ENCODE measurements around the gene CDK2AP2.
A peak's percentile ranks its signal among the peaks of the same experiment; 100 is the strongest.
"Not testable (repeated sequence)": the region's sequence is repeated elsewhere in the genome, so short reads cannot be mapped to it uniquely, and the experiment has no call there.

Gene CDK2AP2, protein sequence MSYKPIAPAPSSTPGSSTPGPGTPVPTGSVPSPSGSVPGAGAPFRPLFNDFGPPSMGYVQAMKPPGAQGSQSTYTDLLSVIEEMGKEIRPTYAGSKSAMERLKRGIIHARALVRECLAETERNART

DNA sequence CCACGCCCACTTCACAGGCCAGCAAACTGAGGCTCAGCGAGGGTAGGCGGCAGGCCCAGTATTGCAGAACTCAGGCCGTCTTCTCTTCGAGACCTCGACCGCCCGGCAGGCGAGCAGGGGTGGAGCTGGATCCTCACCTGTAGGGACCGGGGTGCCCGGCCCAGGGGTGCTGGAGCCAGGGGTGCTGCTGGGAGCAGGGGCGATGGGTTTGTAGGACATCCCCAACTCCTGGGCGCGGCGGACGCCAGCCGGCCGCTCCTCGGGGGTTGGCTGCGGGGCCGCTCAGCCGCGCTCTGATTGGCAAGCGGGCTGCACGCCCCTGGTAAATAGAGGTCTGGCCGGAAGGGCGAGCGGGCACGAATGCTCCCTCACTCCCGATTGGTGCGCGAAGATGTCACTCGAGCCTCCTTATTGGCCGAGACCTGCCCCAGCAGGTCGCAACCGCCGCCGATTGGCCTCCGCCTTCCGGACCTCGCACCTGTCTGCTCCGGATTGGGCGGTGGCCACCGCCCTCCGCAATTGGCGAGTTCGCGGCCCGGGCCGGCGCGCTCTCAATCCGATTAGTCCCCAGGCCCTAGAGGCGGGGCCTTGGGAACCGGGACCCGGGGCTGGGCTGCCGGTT lies at the start of gene CDK2AP2:
TSS of gene CDK2AP2 (minus strand) at position 299 of the 622 bp plus-strand sequence. CDS start at position 219, 80 bp downstream.
- DNase-seq (ENCODE audit: low read depth in 2 of 2) = peak; percentile 98 to 99

DNA sequence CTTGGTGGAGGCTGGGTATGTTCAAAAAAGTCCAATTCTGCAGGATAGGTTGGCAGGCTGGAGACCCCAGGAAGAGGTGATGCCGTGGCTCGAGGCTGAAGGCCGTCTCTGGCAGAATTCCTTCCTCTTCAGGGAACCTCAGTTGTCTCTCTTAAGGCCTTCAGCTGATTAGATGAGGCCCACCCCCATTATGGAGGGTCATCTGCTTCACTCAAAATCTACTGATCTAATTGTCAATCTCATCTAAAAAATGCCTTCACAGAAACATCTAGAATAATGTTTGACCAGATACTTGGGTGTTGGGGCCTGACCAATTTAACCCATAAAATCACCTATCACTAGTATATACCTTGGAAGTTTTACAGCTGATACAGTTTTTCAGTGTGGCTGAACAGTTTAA lies 48.3 kb upstream of the CDK2AP2 start:
- DNase-seq (ENCODE audit: low read depth in 2 of 2) = no peak

DNA sequence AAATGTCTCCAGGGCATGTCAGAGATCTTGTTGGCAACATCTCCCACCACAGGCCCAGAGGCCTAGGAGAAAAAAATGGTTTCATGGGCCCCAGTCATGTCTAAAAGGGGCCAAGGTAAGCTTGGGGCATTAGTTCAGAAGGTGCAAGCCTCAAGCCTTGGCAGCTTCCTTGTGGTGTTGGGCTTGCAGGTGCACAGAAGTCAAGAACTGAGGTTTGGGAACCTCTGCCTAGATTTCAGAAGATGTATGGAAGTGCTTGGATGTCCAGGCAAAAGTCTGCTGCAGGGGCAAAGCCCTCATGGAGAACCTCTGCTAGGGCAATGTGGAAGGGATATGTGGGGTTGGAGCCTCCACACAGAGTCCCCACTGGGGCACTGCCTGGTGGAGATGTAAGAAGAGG lies 43.7 kb upstream of the CDK2AP2 start:
- DNase-seq (ENCODE audit: low read depth in 2 of 2) = not testable (repeated sequence)

DNA sequence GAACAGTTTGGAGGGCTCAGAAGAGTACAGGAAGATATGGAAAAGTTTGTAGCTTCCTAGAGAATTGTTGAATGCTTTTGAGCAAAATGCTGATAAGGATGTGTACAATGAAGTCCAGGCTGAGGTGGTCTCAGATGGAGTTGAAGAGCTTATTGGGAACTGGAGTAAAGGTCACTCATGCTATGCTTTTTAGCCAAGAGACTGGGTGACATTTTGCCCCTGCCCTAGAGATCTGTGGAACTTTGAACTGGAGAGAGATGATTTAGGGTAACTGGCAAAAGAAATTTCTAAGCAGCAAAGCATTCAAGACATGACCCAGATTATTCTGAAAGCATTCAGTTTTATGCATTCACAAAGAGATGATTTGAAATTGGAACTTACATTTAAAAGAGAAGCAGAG lies 43.2 kb upstream of the CDK2AP2 start:
- DNase-seq (ENCODE audit: low read depth in 2 of 2) = no peak

DNA sequence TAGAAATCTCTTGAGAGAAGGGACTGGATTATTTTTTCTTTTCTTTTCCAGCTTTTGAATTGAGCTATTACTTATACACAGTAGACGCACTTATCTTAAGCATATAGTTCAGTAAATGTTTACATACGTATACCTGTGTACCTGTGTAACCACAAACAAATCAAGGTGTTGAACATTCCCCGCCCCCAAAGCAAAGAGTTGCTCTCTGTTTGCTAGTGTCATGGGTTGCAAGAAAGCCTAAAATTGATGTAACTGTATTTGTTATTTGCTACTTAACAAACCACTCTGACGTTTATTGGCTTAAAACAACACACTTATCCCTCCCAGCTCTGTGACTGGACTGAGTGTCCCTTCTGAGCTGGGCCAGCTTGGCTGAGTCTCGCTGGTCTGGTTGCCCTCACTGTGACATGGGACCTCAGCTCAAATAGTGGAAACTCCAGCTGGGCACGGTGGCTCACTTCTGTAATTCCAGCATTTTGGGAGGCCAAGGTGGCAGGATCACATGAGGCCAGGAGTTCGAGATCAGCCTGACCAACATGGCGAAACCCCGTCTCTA lies 40.7 kb upstream of the CDK2AP2 start:
- DNase-seq (ENCODE audit: low read depth in 2 of 2) = no peak

DNA sequence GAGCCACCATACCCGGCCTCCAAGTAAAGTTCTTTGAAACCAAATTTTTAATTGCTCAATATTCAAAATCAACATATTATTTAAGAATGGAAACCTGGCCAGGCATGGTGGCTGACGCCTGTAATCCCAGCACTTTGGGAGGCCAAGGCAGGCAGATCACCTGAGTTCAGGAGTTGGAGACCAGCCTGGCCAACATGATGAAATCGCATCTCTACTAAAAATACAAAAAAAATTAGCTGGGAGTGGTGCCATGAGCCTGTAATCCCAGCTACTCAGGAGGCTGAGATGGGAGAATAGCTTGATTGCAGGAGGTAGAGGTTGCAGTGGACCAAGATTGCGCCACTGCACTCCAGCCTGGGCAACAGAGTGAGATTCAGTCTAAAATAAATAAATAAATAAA lies 40.1 kb upstream of the CDK2AP2 start:
- DNase-seq (ENCODE audit: low read depth in 2 of 2) = not testable (repeated sequence)

DNA sequence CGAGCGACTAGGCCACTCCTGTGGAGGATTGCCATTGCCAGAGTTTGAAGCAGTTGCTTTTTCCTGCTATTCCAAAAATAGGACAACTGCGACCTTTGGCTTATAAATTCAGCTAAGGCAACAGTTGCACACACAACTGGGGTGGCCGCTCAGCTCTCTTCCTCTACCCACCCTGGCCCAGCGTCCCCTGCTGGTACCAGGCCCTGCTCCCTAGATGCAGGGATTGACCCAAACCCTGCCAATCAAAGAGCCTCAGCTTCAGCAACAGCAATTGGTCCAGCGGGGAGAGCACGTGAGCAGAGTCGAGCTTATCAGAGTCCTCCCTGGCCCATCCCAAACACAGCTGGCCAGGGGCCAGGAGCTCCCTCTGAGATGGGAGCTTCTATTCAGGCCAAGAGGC lies 37.3 kb upstream of the CDK2AP2 start:
- DNase-seq (ENCODE audit: low read depth in 2 of 2) = no peak

DNA sequence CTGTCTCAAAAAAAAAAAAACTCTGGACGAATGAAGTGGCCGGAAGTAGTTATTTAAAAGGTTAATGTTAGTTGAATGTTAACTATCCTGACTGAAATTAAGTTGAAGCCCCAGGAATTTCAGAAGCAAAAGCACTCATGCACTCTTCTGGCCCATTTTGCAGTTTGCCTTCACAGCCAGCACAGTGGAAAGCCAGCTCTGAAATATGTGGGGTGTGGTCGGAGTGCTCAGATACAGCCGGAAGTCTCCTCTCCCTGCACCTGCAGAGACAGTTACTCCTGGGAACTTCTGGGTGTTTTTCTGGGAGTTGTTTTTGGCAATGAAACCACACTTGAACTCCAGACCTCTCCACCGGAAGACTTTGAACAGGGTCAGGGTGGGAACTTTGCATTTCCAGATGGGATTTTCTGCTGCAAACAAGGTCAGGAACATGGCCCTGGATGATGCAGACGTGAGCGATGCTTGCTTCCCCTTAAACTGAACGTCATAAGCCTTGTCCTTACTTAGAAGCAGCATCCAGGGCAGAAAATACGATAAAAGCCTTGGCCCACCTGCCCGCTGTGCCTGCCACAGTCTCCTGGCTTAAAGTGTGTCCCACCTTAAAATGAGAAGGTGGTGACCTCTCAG lies 36.8 kb upstream of the CDK2AP2 start:
- no peak for DNase-seq (ENCODE audit: low read depth in 2 of 2)

DNA sequence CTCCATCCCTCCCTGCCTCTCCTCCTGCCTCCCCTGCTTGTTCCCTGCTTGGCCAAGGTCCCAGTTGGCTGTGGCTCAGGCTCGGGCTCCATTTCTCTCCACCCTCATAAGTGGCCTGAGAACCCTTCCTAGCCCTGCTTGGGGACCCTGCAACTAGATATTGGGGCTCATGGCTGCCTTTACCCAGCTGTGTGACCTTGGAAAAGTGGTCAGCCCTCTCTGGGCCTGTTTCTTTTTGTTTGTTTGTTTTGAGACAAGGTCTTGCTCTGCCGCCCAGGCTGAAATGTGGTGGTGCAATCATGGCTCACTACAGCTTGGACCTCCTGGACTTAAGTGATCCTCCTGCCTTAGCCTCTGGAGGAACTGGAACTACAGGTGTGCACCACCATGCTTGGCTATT lies 35.6 kb upstream of the CDK2AP2 start:
- DNase-seq (ENCODE audit: low read depth in 2 of 2) = no peak

DNA sequence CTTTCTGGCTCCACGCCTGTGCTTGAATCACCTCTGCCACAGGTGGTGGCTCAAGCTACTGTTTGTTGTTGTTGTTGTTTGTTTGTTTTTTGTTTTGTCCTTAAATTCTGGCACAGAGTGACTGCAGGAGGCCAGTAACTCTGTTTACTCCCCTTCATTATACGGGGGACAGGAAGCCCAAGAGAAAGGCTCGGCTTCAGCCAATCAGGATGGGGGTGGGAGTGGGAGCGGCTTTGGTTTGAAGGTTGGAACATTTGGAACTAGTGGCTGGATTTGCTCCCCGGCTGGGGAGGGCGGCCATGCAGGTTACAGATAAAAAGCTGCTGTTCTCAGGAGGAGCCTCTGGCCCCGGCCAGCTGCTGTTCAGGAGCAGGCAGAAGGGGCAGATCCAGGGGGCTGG lies 35.0 kb upstream of the CDK2AP2 start:
- no peak for DNase-seq (ENCODE audit: low read depth in 2 of 2)

DNA sequence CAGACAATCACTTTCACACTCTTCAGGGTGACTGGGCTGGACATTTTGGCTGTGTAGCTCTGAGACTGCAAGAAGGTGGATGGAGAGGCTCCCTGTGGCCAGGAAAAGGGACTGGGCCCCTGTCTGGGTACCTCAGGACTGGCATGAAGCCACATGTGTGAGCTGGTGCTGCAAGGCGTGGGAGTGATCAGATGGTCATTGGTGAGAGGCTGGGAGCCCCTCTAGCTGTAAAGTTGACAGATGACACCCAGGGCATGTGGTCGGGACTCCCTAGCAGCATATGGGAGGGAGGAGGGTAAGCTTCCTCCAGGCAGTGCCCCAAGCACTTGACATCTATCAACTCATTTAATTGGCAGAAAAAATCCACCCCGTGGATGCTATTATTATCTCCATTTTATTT lies 34.2 kb upstream of the CDK2AP2 start:
- no peak for DNase-seq (ENCODE audit: low read depth in 2 of 2)

DNA sequence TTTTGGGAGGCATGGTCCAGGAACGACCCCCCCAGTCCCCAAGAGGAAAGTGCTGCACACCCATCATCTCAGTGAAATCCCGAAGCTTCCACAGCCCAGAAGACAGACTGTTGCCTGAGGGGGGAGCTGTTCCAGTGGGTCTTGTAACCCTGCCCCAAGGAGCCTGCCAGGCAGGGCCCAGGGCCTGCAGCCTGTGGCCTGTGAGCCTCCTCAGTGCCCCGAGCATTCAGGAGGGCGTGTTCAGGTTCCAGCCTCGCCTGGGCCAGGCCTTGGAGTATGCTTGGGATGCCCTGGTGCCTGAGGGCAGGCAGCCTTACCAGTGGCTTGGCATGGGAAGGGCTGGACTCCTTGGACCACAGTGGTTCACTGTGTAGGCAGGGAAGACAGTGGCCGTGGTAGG lies 33.2 kb upstream of the CDK2AP2 start:
- DNase-seq (ENCODE audit: low read depth in 2 of 2) = no peak

DNA sequence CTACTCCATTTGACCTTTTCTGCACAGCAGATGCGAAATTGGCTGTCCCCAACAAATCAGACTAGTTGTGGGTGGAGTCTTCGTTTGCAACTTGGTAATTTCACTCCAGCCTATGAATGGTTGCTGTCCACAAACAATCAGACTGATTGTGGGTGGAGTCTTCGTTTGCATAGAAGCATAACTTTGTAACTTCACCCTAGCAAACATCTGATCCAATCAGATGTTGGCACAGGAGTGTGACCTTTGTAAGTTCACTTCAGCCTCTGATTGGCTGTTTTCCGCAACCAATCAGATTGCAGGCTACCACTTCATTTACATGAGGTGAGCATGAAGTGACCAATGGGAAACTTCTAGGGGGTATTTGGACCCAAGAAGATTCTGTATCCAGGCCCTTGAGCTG lies 31.6 kb upstream of the CDK2AP2 start:
- DNase-seq (ENCODE audit: low read depth in 2 of 2) = no peak

DNA sequence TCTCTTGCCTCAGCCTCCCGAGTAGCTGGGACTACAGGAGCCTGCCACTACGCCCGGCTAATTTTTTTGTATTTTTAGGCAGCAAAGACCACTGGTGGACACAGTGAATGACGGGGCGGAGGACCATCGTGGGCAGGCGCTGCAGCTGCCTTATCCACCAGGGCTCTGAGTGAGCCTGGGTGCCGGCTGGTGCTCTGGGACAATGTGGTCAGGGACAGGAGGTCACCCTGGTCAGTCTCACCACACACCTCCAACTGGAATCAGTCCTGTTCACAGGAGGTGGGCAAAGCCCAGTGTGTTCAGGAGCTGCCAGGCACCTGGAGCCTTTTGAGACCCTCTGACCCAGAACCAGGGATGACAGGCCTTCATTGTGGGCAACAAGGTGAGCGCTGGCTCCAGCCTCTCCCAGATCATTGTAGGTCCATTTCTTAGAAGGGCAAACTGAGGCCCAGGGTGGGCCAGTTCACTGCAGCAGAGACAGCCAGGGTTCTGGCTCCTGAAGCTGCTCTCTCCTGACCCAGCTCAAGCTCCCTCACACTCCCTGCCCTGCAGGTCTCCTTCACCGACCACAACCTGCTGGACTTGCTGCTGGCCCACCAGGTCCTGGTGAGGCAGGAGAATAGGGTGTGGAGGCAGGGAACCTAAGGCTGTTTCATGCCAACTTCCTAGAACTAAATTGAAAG lies 31.0 kb upstream of the CDK2AP2 start:
- DNase-seq (ENCODE audit: low read depth in 2 of 2) = no peak

DNA sequence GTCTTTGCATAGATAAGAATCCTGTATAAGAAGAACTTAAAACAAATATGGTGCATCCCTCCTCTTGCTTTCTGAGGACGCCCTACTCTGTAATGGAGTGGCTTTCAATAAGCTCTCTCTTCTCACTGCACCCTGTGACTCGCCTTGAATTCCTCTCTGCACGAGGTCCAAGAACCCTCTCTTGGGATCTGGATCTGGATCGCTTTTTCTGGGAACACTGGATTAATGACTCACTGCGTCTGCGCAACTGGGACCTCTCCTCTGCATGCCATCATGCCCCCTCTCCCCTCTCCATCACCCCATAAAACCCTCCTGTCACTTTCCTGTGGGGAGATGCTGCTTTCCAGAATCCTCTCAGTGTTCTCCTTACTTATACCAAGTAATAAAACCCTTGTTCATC lies 30.3 kb upstream of the CDK2AP2 start:
- no peak for DNase-seq (ENCODE audit: low read depth in 2 of 2)

DNA sequence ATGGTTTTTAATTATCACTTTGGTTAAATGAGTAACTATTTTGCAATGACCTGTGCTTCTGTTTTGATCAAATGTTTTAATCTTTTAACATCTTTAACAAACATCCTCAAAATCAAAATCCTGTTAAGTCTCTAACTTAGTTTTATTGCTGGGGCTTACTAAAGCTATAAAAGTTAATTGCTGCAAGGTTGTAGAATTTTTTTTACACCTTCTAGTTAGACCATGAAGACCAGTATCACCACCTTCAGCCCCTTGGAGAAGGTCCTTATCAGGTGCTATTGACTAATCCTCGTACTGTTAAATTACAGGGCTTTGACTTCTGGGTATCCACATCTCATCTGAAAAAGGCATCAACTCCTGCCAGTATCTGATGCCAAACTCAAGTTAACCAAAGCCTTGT lies 27.6 kb upstream of the CDK2AP2 start:
- DNase-seq (ENCODE audit: low read depth in 2 of 2) = no peak

DNA sequence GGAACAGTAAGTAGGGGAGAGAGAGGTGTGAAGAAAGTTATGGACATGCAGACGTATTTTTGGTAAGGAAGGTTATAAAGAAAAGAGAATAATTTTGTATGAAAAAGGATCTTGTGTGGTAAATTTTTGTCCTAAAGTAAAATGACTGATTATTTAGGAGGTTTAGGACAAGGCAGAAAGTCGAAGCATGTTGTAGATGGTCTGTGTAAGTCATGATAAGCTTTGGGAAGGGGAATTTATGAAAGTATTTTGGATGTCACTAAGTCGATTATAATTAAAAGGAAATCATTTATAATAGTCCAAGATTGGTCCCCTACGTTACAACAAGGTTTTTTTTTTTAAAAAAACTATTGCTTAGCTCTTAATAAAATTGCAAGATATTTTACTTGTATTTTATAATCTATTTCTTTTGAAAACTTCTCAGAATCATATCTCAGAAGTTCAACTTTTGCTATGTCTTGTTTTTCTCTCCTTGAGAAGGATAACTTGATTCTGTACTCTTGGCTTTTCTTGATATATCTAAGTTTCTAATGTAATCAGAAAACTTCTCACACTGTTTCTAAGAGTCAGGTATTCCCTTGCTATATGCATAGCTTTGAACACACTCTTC lies 26.2 kb upstream of the CDK2AP2 start:
- DNase-seq (ENCODE audit: low read depth in 2 of 2) = no peak

DNA sequence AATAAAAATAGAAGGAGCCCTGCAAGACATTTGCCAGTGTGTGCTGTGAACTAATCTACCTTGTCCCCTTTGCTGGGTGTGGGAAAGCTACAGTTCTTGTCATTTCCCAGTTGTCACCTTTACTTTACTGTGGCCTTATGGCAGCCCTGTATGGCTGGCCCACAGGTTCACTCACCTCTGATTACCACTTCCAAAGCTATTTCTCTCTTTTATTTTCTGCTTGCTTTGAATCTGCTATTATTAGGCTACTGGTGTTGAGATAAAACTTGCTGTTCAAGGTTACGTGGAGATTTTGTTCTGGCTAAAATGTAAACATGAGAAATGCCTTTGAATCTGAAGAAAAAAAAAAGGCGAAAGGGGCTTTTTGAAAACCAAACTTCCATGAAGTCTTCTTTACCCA lies 24.9 kb upstream of the CDK2AP2 start:
- DNase-seq (ENCODE audit: low read depth in 2 of 2) = no peak

DNA sequence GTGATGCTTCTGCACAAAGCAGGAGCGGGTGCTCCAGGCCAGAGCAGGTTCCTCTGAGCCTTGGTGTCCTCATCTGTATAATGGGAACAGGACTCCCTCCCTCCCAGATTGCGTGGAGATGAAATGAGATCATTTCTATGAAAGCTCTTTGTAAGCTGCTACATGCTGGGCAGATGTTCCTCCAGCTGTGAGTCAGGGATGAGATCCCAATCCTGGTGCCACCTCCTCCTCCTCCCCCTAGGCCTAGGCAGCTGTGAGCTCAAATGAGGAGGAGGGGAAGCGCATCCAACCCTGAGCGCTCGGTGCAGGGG lies 22.3 kb upstream of the CDK2AP2 start:
- DNase-seq (ENCODE audit: low read depth in 2 of 2) = no peak

DNA sequence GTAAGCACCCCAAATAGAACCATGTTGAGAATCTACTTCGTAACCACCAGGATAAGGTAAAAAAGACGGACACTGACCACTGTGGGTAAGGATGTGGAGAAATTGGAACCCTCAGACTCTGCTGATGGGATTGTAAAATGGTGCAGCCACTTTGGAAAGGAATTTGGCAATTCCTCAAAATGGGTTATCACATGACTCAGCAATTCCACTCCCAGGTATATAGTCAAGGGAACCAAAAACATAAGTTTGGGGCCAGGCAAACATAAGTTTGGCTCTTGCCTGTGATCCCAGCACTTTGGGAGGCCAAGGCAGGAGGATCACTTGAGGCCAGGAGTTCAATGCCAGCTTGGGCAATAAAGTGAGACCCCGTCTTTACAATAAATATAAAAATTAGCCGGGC lies 20.4 kb upstream of the CDK2AP2 start:
- DNase-seq (ENCODE audit: low read depth in 2 of 2) = no peak

DNA sequence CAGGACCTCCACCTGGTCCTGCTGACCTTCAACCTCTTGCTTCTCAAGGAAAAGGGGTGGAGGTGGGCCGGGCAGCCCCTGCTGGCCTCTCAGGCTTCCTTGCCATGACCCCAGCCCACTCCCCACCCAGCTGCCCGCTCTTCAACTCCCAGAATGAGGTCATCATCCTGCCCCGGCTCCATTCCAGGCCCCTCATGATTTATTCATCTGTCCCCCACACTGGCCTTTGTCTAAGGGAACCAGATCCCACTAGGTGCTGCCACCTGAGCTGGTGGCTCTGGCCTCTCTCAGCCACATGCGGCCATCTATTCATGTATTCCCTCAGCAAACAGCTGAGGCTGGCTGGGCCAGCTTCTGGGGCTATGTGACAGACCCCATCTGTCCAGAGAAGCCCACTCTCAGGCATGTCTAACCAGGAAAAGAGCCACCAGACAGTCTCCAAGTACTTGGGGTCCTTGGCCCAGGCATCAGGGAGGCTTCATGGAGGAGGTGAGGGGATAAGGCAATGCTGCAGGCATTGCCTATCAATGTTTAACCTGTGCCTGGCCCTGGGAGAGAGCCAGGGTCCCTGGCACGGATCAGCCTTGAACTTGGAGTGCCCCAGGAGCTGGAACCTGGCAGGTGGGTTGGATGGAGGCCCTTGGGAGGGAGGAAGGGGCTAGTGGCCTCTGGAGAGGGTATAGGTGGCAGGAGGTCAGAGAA lies 17.5 kb upstream of the CDK2AP2 start:
- no peak for DNase-seq (ENCODE audit: low read depth in 2 of 2)

DNA sequence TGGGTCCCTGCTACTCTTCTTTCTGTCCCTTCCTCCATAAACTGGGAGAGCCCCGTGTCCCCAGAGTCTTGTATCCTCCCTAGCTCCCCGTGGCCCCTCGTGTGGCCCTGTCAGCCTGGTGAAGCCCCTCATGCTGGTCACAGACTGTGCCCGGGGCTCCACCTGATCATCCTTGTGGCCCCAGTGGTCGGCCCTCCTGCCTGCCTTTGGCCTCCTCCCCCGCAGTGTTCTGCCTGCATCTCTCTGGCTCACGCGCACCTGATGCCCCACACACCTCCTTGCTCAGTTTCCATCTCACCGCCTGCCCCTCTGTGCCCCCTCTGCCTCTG lies 16.5 kb upstream of the CDK2AP2 start:
- DNase-seq (ENCODE audit: low read depth in 2 of 2) = no peak
